ENCODE results near the gene CCL17.

Gene CCL17

GRCh38 chr16:57401943-57402640, 2.5 kb upstream of the CCL17 start:
- DNase-seq = no peak

DNA sequence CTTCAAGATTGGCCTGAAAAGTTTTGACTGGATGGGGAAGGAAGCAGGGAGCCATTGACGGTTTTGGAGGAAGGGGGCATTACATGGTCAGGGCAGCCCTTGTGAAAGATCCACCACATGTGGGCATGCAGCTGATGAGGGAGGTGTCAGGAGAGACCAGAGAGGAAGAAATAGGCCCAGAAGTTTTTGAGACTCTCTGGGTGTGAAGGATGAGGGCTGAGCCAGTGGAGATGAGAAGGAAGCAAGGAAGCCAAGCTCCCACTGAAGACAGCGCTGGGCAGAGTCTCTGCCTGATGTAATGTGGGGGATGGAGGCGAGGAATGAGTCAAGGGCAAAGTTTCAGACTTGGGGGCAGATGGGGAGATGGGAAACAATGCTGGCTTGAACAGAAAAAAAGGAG, 530 bp downstream of the CCL17 start:
- no peak for DNase-seq

DNA sequence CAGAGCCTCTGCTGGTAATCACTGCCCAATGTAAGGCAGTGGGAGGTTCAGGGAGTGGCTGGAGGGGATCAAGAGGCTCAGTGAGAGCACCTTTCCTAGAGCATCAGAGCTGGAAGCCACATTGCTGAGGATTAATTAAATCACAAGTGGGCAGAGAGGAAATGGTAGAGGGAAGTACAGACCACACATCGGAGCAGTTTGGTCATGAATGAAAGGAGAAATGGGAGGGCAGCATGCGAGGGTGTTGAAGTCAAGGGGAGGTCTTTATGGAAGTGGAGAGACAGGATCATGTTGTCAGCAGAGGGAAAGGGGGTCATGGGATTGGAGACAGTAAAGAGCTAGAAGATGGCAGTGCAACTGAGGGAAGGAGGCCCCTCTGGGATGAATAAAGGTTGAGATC, 2.3 kb downstream of the CCL17 start:
- no peak for DNase-seq

- DNase-seq = no peak
Observed at GRCh38 chr16:57407521-57408353, 3.2 kb downstream of the CCL17 start.

GRCh38 chr16:57409065-57409464, 4.5 kb downstream of the CCL17 start:
- DNase-seq = no peak

- no peak for DNase-seq
Observed at GRCh38 chr16:57409870-57410587, 5.5 kb downstream of the CCL17 start.

DNA sequence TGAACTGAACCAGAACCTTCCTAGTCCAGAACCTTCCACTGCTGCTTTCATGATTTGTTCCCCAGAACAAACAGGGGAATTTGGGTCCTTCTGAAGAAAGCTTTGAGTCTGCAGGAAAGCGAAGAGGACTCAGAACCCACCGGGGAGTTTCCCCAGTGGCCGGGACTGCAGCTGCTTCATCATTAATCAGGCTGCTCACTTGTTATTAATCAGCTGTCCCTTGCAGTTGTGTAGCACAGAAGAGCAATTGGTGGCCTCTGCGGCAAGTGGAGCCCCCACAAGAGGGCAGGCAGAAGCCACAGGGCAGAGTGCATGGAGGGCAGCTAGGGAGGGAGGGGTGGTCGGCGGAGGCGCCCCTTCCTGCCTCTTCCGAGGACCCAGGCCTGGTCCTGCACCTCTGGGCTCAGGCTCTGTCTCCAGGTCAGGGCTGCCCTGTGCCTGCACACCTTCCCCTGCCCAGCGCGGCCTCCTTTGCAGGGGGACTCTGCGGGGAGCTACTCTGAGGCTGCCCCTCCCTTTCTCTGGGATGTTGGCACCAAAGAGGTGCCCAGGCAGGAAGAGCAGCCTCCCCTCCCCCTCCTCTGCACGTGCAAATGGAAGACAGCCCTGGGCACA, 6.9 kb downstream of the CCL17 start:
- no peak for DNase-seq

DNA sequence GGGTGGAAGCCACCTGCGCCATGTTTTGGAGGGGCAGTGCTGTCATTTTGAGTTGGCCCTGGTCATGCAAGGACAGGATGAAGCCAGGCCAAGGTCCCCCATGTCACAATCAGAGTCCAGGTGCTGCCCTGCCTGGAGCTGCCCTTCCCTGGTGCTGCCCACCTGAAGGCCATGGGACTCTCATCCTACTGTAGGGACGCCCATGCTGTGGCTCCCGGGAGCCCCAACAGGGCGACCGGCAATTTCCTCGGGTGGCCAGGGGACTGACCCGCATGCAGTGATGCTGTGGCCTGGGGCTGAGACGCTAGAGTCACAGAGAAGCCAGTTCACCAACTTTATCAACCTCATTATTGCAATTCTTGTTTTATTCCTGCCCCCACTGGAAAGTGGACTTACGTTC, 8.0 kb downstream of the CCL17 start:
- no peak for DNase-seq

DNA sequence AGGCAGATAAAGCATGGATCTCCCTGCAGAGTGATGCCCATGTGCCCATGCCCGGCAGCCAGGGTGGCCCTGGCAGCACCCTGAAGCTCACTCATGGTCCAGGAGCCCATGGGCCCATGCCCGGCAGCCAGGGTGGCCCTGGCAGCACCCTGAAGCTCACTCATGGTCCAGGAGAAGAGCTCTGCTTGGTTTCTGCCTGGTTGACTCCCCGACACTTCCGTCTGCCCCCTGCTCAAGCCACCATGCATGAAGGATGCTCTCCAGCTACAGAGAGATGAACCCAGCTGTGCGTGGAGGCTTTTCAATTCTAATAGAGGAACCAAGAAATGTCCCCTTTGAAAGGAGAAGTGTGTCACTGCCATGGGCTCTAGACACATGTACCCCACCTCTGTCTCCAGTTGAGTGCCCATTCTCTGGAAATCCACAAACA, 8.7 kb downstream of the CCL17 start:
- DNase-seq = no peak

DNA sequence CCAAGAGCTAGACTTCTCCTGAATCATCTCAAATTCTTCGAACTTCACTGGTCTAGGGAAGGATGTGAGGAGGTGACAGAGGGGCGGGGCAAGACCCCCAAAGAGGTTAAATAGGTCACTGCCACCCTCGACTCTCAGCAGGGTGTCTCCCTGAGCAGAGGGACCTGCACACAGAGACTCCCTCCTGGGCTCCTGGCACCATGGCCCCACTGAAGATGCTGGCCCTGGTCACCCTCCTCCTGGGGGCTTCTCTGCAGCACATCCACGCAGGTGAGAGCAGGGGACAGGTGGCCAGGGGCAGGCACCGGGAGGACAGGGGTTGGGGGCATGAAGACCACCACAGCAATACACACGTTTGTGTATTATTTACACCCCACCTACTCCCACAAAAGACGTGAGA, 9.2 kb downstream of the CCL17 start:
- DNase-seq = no peak

- no peak for DNase-seq
Observed at GRCh38 chr16:57416084-57416483, 11.5 kb downstream of the CCL17 start.

- no peak for DNase-seq
Observed at GRCh38 chr16:57419506-57419905, 14.9 kb downstream of the CCL17 start.

DNA sequence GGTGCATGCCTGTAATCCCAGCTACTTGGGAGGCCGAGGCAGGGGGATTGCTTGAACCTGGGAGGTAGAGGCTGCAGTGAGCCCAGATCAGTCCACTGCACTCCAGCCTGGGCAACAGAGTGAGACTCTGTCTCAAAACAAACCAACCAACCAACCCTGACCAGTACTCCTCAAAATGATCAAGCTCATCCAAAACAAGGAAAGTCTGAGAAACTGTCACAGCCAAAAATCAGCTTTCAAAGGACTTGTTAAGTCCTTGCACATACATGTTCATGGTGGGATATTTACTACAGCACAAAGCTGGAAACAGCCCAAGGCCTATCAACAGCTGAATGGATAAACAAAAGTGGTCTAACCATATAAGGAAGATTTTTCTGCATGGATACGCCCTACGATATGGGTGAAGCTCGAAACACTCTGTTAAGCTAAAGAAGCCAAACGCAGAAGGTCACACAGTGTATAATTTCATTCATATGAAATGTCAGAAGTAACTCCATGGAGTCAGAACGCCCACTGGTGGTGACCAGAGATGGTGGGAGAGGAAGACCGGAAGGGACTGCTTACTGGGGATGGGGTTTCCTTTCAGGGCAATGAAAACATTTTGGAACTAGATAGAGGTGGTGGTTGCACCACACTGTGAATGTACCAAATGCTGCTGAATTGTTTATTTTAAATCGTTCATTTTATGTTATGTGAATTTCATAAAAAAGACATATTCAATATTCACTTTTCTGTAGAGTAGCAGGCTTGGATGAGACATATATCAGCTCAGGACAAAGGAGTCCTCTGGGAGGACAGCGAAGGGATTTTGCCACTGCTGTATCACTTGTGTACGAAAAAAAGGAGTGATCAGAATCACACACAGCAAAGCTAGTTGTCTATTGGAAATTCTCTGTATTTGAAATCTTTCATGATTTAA, 17.7 kb downstream of the CCL17 start:
- peak; percentile 70 for DNase-seq

GRCh38 chr16:57423152-57423551, 18.6 kb downstream of the CCL17 start:
- DNase-seq = no peak

GRCh38 chr16:57424583-57424982, 20.0 kb downstream of the CCL17 start:
- DNase-seq = no peak

GRCh38 chr16:57426356-57426755, 21.8 kb downstream of the CCL17 start:
- no peak for DNase-seq

DNA sequence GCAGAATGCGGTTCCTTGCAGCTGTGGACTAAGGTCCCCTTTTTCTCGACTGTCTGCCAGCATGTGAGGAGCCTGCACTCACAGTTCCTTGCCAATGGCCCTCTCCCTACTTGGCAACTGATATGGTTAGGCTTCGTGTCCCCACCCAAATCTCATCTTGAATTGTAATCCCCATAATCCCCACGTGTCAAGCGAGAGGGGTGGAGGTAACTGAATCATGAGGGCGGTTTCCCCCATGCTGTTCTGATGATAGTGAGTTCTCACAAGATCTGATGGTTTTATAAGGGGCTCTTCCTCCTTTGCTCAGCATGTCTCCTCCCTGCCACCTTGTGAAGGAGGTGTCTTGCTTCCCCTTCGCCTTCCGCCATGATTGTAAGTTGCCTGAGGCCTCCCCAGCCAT, 22.7 kb downstream of the CCL17 start:
- no peak for DNase-seq

- no peak for DNase-seq
Observed at GRCh38 chr16:57427824-57428223, 23.3 kb downstream of the CCL17 start.

- DNase-seq = no peak
Observed at GRCh38 chr16:57430955-57431354, 26.4 kb downstream of the CCL17 start.

DNA sequence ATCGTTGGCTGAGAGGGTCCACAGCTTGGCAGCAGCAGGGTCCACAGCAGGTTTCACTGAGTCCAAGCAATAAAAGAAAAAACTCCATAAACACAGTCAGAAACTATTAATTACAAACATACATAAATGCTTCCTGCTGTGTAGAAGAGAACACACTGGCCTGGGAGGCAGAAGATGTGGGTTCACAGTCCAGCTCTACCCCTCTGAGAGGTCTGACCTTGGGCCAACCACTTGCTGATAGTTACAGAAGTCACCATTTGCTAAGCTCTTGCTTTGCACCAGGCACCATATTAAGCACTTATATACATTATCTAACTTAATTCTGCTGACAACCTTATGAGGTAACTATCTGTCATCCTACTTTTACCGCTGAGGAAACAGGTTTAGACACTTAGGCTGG, 27.9 kb downstream of the CCL17 start:
- no peak for DNase-seq

GRCh38 chr16:57432989-57433388, 28.4 kb downstream of the CCL17 start:
- no peak for DNase-seq

DNA sequence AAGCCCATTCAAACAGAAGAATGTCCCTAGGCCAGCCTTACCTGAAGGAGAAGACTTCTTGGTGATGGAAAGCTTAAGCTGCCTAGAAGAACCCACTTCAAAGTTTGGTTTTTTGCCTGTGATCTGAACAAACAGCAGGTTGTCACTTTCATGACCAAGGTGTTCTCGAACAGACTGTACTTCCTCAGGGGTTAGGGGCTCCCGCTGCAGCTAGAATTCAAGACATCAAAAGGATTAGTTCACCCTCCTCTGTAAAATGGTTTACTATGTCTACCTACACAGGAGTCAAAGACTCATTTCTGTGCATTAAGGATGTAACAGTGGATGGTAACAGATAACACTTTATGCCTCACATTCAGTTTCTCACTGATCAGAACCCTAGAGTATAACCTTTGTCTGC, 29.4 kb downstream of the CCL17 start:
- DNase-seq = no peak
